Measurements from ENCODE around the gene SHISA8.

The SHISA8 gene

DNA sequence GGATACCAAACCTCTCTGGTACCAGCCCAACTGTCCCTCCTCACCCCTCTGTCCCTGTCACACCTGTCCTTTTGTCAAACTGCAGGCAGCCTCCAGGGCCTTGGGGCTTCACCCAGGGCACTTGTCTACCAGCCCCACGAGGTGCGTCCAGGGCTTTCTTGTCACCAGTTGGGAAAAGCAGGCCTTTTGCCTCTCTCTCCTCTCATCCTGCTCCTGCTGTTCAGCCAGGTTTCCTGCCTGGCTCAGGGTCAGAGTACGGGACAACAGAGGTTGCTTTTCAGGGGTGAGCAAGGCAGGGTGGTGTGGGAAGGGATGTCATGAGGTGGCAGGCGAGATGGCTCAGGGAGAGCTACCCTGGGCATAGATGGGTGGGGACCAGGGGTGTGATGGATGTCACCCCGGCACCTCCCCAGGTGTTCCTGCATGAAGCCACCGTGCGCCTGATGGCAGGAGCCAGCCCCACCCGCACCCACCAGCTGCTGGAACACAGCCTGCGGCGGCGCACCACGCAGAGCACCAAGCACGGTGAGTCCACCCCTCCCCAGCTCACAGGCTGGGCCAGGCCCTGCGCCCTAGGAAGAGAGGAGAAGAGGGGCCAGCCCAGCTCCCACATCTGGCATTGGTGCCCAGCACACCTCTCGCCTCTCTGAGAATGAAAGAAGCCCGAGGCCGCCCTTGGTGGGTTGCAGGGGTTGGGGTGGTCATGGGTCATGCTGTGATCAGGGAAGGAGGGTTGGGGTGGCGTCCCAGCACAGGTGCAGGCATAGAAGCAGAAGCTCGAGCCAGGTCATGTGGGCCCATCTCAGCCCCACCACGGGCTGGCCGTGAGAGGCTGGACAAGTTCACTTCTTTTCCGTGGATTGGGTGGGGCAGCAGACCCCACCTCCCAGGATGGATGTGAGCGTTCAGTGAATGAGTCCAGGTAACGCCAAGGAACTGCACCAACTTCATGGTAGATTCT, 10.1 kb downstream of the SHISA8 start:
- TF ChIP-seq GATA3 (IDR thresholded peaks at IDR 0.05; ENCODE audit: low read depth, low read length), result no peak
- TF ChIP-seq GATA2 (IDR thresholded peaks at IDR 0.05; ENCODE audit: low read depth, low read length), result no peak

GRCh38 chr22:41902932-41903421, 11.9 kb downstream of the SHISA8 start:
- no peak for TF ChIP-seq GATA3 (IDR thresholded peaks at IDR 0.05; ENCODE audit: low read depth, low read length)
- no peak for TF ChIP-seq GATA2 (IDR thresholded peaks at IDR 0.05; ENCODE audit: low read depth, low read length)

DNA sequence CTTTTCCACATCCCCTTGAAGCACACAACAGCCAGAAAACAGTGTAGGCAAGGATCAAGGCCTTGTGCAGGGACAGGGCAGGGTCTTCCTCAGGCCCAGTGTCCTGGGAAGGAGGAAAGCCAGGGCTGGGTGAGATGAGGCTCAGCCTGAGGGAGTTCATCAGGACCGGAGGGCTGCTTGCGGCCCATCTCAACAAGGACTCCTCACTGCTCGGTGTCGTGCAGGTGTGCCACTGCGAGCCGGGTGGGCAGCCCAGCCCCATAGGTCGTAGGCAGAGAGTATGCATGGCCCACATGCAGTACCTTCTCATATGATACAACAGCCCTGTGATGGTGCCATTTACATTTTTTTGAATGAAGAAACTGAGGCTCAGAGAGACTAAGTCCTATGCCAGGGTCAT, 12.9 kb downstream of the SHISA8 start:
- no peak for TF ChIP-seq GATA2 (IDR thresholded peaks at IDR 0.05; ENCODE audit: low read depth, low read length)
- no peak for TF ChIP-seq GATA3 (IDR thresholded peaks at IDR 0.05; ENCODE audit: low read depth, low read length)

DNA sequence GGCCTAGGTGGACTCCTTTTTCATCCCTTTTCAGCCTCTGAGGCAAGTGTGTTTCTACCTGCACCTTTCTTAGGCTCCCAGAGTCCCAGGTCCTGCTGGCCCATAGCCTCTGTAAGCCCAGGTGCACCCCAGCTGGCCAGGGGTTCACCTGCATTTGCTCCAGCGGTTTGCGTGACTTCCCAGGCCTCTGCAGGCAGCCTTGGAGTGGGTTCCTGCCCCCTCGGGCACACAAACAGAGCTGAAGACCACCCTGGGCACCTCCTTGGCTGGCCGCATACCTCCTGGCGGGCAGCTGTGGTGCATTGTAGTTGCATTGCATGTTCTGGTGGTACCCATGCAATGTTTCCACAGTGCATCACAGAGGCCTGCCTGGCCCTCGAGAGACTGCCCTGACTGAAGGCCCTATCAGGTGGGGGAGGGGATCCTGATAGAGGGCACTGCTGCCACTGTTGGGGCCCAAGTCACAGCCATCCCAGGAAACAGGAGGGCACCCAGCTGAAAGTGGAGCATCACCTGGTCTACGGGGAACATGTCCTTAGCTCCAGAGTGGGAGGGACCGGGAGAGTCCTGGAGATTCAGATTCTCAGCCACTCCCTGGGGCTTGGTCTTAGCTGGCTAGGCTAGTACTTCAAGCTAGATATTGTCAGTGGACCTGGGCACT, 14.1 kb downstream of the SHISA8 start:
- TF ChIP-seq GATA2 (IDR thresholded peaks at IDR 0.05; ENCODE audit: low read depth, low read length) (no peak), GATA3 (IDR thresholded peaks at IDR 0.05; ENCODE audit: low read depth, low read length) (no peak)

DNA sequence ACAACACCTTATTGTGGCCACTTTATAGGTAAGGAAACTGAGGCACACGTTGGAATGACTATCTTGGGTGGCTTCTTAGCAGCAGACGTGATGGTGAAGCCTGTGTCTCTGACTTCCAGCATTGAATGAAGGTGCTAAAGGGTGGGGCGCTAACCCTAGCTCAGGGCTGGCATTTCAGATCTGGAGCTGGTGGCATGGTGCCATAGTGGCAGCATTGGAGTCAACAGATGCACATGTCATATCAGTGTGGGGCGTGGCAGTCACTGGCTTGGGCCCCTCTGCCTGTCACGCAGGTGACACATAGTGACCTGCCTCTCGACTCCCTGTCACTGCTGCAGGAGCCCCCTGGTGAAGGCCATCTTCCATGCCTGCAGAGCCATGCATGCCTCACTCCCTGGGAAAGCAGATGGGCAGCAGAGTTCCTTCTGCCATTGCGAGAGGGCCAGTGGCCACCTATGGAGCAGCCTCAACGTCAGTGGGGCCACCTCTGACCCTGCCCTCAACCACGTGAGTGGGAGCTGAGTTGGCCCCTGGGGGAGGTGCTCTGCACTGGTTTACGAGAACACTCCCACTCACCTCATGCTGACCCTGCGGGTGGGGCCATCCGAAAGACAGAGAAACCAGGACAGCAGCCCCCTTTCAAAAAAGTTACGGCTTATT, 14.8 kb downstream of the SHISA8 start:
- TF ChIP-seq GATA2 (IDR thresholded peaks at IDR 0.05; ENCODE audit: low read depth, low read length) (no peak), GATA3 (IDR thresholded peaks at IDR 0.05; ENCODE audit: low read depth, low read length) (no peak)

- TF ChIP-seq GATA2 (IDR thresholded peaks at IDR 0.05; ENCODE audit: low read depth, low read length), result no peak
Observed at GRCh38 chr22:41899110-41899509, 15.8 kb downstream of the SHISA8 start.

DNA sequence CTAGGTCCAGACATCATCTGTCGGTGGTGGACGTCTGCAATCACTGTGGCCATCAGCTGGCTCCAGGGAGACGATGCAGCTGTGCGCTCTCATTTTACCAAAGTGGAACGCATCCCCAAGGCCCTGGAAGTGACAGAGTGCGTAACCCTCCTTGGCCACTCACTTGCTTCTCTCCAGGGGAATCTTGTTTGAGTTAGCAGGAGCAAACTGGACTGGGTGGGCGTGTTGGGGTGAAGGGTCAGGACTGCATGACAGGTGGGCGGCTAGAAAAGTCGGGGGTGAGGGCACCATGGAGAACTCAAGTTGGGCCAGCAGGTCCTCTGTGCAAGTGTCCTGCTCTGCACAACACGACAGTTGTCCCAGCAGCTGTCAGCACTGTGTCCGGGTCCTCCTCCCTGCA, 16.2 kb downstream of the SHISA8 start:
- TF ChIP-seq GATA3 (IDR thresholded peaks at IDR 0.05; ENCODE audit: low read depth, low read length) (no peak), GATA2 (IDR thresholded peaks at IDR 0.05; ENCODE audit: low read depth, low read length) (no peak)

GRCh38 chr22:41893591-41894375, 21.1 kb downstream of the SHISA8 start:
- TF ChIP-seq GATA3 (IDR thresholded peaks at IDR 0.05; ENCODE audit: low read depth, low read length), result no peak

- TF ChIP-seq GATA2 (IDR thresholded peaks at IDR 0.05; ENCODE audit: low read depth, low read length) (no peak), GATA3 (IDR thresholded peaks at IDR 0.05; ENCODE audit: low read depth, low read length) (no peak)
Observed at GRCh38 chr22:41892721-41893120, 22.2 kb downstream of the SHISA8 start.

GRCh38 chr22:41891407-41891806, 23.5 kb downstream of the SHISA8 start:
- TF ChIP-seq GATA2 (IDR thresholded peaks at IDR 0.05; ENCODE audit: low read depth, low read length), result no peak
- no peak for TF ChIP-seq GATA3 (IDR thresholded peaks at IDR 0.05; ENCODE audit: low read depth, low read length)

DNA sequence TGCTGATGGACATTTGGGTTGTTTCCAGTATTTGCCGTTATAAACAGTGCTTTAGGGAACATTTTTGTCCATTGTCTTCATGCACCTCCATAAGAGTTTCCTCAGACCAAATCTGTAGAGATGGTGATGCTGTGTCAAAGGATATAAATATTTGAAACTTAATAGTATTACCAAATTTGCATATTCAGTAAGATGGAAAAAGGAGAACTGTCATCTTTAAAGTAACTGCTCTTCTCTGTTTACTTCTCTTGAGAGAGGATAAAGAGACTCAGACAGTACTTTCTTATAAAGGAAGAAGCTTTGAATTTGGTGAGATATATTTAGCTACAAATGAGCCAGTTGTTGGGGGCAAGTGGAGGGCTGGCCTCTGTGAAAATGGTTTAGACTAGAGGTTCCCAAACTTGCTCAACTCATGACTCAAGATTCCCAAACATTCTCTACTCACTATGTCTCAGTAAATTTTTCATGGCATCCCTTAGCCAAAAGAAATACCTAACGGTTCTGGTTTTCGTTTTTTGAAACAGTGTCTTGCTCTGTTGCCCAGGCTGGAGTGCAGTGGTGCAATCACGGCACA, 26.2 kb downstream of the SHISA8 start:
- TF ChIP-seq GATA3 (IDR thresholded peaks at IDR 0.05; ENCODE audit: low read depth, low read length), result no peak
- TF ChIP-seq GATA2 (IDR thresholded peaks at IDR 0.05; ENCODE audit: low read depth, low read length), result no peak

GRCh38 chr22:41885516-41885915, 29.4 kb downstream of the SHISA8 start:
- TF ChIP-seq GATA2 (IDR thresholded peaks at IDR 0.05; ENCODE audit: low read depth, low read length) (no peak), GATA3 (IDR thresholded peaks at IDR 0.05; ENCODE audit: low read depth, low read length) (no peak)

DNA sequence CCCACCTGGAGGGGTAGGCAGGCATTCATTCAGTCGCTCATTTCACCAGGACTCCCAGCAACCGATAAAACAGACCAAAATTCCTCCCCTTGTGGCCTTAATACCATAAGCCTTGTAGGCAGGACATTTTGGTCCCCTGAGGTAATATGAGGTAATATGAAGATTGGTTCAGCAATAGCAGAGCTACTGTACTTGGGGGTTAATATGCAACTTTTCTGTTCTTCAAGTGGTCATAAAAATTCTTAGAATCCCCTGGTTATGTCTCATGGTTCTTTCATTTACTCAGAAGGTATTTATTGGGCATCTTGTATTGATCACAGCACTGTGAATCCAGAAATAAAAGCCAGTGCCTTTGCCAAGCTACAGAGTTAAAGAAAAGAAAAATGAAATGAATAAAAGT, 29.8 kb downstream of the SHISA8 start:
- TF ChIP-seq GATA3 (IDR thresholded peaks at IDR 0.05; ENCODE audit: low read depth, low read length) (no peak), GATA2 (IDR thresholded peaks at IDR 0.05; ENCODE audit: low read depth, low read length) (no peak)
